AG20443 (cell line): ENCODE measurements around the gene HYCC1.
A peak's percentile ranks its signal among the peaks of the same experiment; 100 is the strongest.
"Not testable (repeated sequence)": the region's sequence is repeated elsewhere in the genome, so short reads cannot be mapped to it uniquely, and the experiment has no call there.

Experiments used
- DNase-seq: peaks from one replicate; pipeline ENCODE4 v3.0.0; 2012; ENCODE audit warnings: low spot score, mixed read lengths

The HYCC1 gene

DNA sequence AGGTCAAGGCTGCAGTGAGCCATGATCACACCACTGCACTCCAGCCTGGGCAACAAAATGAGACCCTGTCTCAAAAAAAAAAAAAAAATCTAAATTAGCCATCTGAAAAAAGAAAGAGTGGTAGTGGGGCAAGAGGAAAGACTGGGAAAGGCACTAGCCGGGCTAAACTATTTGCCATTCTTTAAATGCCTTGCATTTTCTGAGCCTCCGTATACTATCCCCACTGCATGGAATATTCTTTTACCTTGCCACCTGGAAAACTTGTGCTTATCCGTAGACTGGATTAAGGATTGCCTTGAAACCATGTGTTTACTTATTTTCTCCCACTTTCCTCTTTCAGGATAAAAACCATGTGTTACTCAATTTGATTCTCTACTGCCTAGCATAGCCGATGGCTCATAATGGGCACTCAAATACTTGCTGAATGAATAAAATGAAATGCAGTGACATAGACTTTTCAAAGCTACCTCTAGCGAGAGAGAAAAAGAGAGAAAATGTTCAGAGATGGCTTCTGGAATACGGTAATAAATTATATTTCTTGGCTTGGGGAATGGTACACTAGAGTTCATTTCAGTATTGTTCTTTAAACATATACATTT lies 30.6 kb downstream of the HYCC1 start:
- no peak for DNase-seq

DNA sequence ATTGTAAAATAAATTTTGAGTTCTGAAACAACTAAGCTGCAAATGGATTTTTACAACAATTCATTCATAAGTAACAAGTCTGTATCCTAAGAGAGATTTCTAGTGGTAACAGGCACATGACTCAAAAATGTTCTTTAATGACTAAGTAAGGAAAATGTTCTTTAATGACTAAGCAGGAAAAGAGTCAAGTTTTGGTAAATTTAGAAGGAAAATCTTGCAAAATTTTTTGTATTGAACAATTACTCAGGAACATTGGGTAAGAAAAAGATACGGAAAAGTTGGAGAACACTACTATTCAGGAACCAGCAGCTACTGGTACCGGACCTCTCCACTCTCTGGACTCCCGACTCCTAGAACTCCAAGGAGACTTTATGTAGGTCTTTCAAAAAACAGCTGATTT lies 33.5 kb downstream of the HYCC1 start:
- peak; percentile 59 for DNase-seq

DNA sequence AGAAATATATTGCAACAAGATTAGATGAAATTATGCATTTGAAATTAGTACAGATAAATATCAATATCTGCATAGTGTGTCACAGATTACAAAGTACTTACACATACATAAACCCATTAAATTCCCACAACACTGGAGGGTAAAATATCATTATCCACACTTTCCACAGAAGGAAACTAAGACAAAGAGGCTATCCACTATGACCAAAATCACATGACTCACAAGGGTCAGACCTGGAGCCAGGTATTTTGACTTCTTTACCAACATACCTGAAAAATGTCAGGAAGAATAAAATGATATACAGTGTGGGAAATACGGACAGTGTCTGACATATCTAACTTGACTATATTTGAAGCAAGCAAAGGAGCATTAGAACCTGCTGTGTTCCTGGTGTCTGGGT lies 34.1 kb downstream of the HYCC1 start:
- no peak for DNase-seq

DNA sequence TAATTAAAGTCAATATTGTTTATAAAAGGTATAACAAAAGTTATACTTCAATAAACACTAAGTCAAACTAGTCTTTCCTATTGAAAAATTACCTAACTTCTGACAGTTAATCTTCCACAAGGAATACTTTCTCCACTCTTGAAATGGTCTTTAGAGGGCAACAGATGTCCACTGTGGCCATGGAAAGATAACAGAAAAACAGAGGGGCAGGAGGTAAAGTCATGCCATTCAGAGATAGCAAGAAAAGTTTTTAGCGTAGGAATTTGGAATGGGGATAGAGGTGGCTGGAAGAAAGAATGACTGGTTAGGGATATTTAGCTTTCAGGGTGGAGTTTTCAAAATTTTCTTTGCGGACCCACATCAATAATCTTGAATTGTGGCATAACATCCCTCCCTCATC lies 34.7 kb downstream of the HYCC1 start:
- no peak for DNase-seq

DNA sequence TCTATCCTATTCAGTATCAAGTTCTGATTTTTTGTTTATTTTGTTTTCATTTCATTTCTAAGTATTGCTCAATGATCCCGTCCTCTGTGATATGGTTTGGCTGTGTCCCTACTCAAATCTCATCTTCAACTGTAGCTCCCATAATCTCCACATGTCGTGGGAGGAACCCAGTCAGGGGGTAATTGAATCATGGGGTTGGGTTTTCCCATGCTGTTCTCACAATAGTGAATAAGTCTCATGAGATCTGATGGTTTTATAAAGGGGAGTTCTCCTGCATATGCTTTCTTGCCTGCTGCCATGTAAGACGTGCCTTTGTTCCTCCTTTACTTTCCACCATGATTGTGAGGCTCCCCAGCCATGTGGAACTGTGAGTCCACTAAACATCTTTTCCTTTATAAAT lies 39.3 kb downstream of the HYCC1 start:
- DNase-seq, result not testable (repeated sequence)

DNA sequence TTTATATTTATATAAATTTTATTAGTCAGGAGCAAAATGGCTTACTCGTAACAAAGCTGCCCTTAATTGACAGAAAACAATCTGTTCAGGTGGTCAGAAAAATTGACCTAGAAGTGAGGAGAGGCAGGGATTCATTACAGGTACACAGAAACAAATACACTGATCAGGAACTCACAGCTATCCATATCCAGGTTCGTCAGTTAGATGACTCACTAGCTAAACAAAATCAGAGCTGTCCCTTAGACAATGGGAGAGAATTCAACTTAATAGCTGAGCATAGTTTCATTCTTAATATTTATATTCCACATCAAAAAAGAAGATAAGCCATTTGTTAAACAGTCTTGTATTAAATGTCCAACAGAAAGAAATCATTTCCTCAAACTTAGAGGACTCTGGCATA lies 41.7 kb downstream of the HYCC1 start:
- DNase-seq, result no peak

DNA sequence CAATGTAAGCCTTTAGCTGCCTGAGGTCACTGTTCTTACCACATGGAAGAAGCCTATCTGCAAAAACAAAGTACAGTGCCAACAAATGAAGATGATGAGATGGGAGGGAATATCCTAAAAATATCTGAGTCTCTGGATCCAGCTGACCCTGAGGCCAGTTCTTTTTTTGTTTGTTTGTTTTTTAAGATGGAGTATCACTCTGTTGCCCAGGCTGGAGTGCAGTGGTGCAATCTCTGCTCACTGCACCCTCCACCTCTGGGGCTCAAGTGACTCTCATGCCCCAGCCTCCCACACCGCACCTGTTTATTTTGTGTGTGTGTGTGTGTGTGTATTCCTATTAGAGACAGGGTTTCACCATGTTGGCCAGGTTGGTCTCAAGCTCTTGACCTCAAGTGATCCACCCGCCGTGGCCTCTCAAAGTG lies 44.9 kb downstream of the HYCC1 start:
- DNase-seq, result no peak
